HG03439 (cell line): ENCODE measurements around the gene TACC2.

Experiments
- ATAC-seq: cut with Tn5 transposase; IDR thresholded peaks from one replicate; pipeline ENCODE4 v1.9.1; 2021; ENCODE audit warnings: mild to moderate bottlenecking, moderate library complexity; ENCODE audit not compliant: unreplicated experiment

The TACC2 gene

DNA sequence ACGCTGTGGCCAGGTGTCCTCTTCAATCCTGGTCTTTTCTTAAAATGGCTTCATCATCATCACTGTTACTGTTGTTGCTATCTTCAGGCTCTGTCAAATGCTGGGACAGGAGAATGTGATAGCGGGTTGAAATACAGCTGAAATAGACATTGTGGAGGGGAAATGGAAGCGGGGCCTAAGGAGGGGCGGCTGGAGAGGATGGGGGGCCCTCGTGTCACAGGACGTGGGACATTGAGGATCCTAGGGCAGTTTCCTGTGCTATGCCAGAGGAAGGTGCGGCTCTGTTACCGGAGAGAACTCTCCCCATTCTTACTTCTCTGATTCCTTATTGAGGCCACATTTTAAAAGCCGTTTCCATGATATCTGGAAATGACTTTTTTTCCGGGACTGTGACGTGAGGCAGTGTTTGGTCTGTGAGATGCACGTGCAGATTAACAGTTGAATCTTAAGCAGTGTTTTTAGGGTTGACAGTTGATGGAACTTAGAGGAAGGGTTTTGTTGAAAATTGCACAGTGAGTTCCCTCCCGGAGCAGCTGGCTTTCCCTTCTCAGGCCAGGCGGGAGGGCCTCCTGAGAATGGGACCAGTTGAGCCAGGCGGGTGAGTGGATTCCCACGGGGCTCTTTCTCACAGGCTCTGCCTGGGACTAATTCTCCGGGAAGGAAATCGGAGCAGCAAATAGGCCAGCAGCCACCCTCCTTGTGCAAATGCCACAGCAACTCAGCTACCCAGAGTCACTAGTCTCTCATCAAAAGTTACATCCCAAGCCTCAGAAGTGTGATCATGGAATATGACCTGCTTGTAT, 125.2 kb downstream of the TACC2 start:
- ATAC-seq = no peak

DNA sequence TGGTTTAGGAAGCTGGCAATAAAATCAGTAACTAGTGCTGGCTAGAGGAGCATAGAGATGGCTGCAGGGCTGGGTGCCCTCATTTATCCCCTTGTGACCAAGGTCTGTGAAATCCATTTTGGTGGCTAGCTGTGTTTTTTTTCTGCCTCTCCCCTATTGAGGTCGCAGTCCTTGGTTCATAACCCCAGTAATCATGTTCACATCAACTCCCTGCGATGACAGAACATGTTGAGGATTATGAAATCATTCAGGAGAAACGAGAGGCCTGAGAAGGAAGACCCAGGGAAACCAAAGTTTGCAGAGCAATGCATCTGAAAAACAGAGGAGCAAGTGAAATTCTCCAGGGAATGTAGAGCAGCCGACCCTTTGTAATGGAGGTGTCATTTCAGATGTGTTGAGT, 126.9 kb downstream of the TACC2 start:
- ATAC-seq = no peak

DNA sequence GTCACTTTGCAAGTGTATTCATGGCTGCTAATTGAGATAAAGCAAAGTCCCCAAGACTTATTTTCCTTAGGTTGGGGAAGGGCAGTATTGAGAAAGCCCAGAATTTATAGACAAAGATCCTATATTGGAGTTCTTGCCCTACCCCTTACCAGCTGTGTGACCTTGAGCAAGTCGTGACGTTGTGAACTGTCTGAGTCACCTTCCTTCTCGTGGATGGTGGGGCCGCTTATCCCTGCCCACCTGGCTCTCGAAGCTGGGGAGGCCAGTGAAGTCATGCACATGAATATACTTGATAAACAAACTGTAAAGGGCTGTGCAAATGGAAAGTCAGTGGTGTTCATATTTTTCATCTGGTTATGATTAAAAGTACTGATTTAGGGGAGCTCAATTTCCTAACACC, 127.4 kb downstream of the TACC2 start:
- ATAC-seq = no peak

DNA sequence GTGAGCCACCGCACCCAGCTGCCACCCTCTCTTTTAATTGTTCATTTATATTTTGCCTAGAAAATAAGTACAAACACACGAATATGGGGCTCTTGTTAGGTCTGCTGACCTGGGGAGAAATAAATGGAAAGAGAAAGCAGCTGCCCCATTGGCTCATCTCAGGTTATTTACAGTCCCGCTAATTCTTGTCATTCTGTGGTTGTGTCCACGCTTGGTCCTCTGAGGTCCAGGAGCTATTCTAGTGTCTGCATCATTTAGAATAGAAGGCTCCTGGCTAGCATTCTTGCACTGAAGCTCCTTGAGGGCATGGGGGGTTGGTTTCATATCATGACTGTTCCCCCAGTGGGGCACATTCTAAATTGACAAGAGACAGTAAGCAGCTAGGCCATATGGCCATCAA, 128.5 kb downstream of the TACC2 start:
- ATAC-seq = no peak

DNA sequence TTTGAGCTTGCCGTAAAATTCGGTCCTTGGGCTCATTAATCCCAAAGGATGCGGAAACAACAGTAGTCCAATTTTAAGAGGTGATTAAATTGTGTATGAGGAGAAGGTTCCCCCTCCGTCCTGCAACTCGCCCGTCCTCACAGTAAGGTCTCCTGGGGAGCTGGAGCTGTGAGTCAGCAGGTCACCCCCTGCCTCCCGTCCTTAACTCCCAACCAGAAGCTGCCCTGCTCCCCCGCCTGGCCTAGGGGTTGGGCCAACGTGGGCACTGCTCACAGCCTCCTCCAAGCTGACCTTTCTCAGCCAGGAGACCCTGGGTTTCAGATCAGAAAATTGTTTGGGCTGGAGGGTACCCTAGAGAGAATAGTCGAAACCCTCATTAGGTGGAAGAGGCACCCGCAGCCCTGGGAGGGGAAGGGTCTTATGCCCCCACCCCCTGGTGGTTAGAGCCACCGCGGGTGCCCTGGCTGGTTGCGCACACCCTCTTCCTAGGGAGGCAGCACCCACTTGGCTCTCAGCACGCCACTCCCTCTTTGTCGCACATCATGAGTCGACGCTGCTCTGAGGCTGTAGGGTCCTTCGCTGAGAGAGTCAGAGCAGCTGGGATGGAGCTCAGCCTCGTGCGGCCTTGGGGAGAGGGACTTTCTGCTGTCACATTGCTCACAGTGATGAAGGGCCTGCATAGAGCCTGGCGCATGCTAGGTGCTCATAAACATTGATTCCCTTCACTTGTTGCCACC, 131.2 kb downstream of the TACC2 start:
- no peak for ATAC-seq

DNA sequence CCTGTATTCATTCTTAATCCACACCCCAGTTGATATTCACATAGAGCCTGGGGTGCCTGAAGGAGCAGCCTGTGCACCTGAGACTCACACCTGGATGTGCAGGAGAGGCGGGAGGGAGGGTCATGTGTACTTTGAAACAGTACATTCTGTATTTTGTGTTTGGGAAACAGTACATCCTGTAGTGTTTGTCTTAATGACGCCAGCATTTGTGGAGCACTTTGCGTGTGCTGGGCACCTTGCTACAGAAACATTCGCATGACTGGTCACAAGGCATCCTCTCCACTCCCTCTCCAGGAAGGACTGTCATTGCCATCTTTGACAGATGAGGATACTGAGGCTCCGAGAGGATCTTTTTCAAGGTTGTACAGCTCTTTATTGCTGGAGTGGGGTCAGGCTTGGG, 132.1 kb downstream of the TACC2 start:
- no peak for ATAC-seq

DNA sequence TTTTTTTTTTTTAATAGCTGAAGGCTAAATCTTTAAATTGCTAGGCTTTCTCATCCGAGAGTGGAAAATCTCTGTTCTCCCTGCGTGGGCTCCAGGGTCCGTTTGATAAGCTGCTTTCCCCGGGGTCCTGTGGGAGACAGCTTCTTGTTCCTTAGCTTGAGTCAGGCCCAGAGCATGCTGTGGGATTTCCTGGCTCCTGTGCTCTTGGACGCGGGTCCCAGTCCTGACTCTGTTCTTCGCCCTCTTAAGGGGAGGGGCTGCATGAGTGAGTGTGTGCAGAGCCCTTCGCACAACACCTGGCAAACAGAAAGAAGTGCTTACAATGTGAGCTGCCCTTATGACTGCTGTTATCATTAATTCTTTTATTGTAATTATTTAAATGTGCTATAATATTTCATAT, 133.5 kb downstream of the TACC2 start:
- ATAC-seq = no peak

DNA sequence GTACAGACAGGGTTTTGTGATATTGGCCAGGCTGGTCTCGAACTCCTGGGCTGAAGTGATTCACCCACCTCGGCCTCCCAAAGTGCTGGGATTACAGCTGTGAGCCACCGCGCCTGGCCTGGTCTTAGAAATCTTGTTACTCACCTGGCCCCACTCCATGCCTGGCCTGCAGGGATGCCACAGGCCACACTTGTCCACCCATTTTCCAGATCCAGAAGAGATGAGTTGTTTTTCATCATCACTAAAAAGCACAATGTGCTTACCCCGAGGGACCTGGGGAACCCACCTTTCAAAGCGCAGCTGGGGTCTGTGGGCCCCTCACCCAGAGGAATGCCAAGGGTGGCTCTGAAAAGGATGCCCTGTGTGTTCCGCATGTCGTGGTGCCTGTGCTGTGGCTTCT, 134.2 kb downstream of the TACC2 start:
- ATAC-seq = no peak

DNA sequence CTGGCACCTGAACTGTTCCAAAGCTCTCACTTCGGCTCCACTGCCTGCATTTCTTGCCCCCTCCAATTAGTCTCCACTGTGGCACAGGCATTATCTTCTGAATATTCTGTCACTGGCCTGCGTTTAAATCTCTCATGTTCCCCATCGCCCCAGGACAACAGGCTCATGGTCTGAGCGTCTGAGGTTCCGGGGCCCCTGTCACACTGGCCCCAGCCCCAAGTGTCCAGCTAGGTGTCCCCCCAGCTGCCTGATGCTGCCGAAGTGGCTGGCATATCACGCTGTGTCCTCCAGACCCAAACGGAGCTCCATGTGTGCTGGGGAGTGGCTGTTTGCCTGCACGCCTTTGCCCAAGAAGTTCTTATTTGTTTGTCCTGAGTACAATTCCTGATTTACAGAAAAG, 135.4 kb downstream of the TACC2 start:
- ATAC-seq = no peak

DNA sequence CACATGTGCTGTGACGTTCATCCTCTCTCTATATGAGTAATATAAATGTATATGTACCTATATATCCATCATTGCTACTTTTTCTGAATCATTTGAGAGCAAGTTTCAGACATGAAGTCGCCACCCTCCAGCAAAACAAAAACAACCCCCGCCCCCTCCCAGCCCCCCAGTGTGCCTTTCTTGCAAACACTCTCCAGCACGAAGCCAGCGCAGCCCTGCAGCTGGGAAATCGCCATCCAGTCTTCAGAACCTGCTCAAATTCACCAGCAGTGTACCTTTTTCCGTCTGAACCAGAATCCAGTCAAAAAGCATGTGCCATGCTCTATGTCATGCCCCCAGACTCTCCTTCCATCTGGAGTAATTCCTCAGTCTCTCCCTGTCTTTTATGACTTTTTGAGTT, 135.8 kb downstream of the TACC2 start:
- no peak for ATAC-seq

DNA sequence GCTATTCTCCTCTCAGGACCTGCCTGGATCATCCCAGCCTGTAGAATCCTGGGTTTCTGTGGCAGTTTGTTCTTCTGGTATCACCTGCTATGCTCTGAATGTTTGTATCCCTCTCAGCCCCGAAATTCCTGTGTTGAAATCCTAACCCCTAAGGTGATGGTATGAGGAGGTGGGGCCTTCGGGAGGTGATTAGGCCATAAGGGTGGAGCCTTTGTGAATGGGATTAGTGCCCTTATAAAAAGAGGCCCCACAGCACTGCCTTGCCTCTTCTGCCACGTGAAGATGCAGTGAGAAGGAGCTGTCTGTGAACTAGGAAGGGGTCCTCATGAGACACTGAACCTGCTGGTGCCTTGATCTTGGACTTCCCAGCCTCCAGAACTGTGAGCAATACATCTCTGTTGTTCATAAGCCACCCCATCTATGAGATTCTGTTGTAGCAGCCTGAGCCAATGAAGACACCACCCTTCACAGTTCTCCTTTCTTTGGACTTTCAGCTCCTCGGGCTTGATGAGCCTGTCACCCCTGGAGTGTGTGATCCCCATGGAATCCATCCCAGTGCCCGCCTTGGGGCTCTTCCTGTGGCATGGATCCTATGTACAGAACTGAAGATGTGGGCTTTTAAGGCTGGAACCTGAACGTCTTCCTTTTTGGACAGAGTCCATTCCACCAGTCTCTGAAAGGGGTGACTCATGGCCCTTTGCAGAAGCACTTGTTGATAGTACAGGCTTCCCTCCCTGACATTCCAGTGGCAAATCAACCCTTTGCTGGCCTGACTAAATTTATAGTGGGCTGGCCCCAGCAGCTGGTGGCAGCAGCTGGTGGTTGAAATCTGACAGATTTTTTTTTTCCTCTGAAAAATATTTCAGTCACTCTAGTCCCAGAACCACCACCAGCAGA, 138.0 kb downstream of the TACC2 start:
- no peak for ATAC-seq

DNA sequence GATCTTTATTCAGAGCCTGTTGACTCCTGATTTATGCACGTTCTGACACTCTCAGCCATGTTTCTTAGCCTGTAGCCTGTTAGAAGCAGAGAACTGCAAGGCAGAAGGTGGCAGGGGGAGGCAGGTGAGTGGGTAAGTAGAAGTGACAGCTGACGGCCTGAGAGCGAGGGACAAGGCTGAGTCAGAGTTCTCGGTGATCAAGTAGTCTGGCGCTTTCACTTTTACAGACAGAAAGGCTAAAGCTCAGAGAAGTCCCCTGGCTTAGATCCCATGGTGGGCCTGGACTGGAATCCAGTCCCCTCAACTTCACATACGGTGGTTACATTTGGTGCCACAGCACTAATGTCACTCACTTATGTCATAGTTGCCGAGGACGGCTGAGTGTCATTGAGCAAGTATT, 139.0 kb downstream of the TACC2 start:
- no peak for ATAC-seq

DNA sequence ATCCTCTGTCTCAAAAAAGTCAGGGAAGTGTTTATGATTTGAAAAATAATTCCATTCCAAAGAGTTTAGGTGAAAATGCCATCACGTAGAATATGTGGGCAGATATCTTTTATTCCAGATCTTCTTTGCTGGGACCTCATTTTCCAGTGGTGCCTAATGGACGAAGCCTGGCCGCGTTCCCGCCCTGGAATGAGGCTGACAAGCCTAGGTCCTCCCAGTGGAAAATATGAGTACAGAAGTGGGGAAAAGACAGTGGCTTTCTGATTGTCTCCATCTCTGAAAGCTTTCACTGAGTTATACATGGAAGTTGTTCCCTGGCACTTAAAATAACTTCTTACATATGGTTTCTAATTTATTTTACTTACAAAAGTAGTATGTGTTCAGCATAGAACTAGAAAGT, 139.4 kb downstream of the TACC2 start:
- no peak for ATAC-seq

DNA sequence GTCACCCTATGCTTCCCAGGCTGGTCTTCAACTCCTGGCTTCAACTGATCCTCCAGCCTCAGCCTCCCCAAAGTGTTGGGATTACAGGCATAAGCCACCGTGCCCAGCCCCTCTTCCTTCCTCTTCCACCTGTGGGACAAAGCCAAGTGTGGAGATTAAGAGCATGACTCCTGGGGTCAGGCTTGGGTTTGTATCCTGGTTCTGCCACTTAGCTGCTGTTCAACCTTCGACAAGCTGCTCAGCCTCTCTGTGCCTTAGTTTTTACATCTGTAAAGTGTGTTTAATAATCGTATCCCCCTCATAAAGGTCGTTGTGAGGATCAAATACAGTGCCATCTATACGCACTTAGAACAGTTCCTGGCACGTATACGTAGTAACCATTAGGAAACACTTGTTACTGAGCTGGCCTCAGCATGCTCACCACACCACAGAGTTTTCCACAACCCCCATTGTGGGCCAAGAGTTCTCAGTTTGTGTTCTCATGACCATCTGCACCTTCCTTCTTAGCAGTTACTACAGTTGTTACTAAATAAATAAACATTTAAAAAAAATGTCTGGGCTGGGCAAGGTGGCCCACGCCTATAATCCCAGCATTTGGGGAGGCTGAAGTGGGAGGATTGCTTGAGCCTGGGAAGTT, 141.6 kb downstream of the TACC2 start:
- no peak for ATAC-seq

DNA sequence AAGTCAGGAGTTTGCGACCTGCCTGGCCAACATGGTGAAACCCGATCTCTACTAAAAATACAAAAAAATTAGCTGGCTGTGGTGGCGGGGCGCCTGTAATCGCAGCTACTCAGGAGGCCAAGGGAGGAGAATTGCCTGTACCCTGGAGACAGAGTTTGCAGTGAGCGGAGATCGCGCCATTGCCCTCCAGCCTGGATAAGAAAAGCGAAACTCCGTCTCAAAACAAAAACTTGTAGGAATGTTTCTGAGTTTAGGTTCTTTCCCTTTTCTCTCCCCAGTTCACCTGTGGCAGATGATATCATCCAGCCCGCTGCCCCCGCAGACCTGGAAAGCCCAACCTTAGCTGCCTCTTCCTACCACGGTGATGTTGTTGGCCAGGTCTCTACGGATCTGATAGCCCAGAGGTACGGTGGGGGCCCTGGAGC, 143.4 kb downstream of the TACC2 start:
- no peak for ATAC-seq

DNA sequence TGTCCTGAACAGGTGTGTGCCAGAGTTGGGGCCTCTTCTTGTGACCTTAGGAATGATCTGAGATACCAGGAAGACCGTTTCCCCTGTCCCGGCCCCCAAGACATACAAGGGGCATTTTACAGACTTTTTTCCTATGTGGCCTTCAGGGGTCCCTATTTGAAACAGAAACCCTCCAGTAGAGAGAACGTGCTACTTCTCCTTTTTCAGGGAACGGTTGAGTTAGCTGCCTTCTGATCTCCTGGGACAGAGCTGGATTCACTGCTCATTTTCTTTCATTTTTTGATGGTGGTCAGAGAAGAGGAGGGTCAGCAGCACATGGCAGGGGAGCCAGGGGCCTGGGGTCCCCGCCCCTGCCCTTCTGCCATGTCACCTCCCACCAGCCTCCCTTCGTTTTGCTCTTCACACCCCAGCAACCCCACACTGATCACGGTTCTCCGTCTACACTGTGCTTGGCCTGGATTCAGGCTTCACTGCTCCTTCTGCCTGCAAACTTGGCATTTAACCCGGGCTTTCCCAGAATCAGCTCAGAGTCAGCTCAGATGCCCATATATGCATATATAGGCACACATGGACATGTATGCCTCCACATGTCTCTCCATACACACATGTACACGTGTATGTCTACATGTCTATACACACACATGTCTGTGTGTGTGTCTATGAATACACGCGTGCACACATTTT, 144.1 kb downstream of the TACC2 start:
- ATAC-seq = no peak

DNA sequence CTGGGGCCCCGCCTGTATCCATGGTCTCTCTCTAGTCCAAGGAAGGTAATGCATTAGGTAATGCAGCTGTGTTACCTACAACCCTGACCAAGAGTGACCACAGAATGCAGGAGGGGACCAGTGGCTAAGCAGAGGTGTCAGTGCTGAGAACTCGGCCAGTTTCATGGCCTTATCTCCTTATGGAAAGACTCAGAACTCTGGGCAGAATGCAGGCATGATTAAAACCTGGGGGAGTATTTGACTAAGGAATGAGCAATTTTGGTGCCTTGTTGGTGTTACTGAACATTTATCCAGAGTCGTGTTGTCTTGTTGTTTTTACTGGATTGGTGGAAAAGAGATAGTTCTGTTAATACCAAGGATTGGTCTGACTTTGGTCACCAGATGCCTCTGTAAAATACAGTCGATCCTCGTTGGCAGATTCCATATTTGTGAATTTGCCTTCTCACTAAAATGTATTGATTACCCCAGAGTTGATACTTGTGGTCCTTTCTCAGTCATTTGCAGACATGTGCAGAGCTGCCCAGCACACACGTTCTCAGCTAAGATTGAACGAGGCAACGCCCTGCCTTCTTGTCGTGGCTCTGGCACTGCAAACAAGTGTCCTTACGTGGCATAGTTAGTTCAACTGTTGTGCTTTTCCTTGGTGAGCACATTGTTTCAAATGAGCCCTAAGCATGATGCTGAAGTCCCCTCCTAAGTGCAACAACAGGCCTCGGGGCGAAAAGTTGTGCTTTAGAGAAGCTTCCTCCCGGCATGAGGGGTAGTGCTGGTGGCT, 146.5 kb downstream of the TACC2 start:
- no peak for ATAC-seq

DNA sequence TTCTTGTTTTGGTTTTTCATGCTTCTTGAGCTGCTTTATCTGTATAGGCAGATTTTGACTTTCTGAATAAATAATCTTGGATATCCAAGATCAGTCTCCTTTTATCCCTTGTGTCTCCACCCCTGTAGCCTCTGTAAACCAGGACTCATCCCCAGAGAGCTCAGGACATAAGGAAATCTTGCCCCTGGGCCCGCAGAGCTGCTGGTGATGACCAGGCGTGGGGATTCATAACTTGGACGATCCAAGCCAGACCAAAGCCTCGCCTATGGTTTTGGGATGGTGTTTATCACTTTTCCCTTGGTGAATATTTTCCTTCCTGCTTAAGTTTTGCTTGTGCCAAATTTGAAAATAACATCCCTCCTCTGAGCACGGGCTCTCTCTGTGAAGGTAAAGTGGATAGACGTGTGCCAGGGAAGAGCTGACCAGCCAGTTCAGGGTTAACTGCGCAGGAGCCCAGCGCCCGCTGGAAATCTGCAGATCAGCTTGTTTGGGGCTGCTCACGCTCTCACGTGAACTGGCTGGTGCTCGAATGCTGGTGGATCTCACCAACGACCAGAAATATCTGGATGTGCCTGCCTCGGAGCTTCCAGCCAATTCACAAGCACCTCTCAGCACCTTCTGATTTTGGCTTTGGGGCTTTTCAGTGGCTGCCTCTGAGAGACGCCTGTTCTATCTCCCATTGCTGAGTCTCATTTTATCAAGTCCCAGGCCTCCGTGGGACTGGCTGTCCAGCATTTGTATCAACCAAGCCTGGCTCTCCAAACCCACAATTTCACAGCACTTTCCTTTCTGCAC, 150.1 kb downstream of the TACC2 start:
- no peak for ATAC-seq

DNA sequence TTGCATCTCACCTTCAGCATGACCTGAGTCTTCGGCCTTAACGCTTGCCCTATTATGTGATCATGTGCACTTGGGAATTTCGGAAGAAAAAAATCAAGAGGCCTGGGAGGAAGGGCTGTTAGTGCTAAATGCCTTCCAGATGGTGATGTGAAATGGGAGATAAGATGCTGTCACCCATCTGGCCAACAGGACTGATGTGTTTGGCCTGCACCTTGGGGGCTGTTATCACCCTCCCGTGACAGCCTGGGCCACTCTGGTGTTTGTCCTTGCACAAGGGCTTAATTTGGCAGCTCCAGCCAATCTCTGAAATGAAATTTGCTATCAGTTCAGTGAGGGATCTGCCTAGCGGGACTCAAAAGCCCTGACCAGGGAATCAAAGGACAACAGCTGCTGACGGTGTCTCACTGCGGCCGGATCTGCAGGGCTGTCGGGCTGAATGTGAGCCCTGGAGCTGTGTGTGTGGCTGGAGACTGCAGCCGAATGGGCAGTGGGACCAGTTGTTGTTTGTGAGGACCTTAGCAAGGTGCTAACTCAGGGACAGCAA, 150.7 kb downstream of the TACC2 start:
- ATAC-seq = no peak
